GM21367 (cell line): Measurements from ENCODE around the gene SRGAP3.
A peak's percentile ranks its signal among the peaks of the same experiment; 100 is the strongest.

ENCODE experiments used
- ATAC-seq: cut with Tn5 transposase; IDR thresholded peaks from one replicate; pipeline ENCODE4 v1.9.1; 2021; ENCODE audit not compliant: unreplicated experiment

SRGAP3 gene

GRCh38 chr3:9151240-9151639 is 98.2 kb downstream of the SRGAP3 start:
- no peak for ATAC-seq

- no peak for ATAC-seq
Measured at GRCh38 chr3:9149566-9149965, 99.9 kb downstream of the SRGAP3 start.

GRCh38 chr3:9147896-9148266 is 101.6 kb downstream of the SRGAP3 start:
- ATAC-seq, result no peak

- peak; percentile 60 for ATAC-seq
Measured at GRCh38 chr3:9147215-9147895, 102.1 kb downstream of the SRGAP3 start.

GRCh38 chr3:9146367-9147071 is 102.9 kb downstream of the SRGAP3 start:
- no peak for ATAC-seq

- ATAC-seq, result no peak
Measured at GRCh38 chr3:9143184-9143583, 106.3 kb downstream of the SRGAP3 start.

GRCh38 chr3:9142362-9142761 is 107.1 kb downstream of the SRGAP3 start:
- no peak for ATAC-seq

- ATAC-seq, result no peak
Measured at GRCh38 chr3:9141928-9142289, 107.5 kb downstream of the SRGAP3 start.

GRCh38 chr3:9139366-9139765 is 110.1 kb downstream of the SRGAP3 start:
- no peak for ATAC-seq

GRCh38 chr3:9137676-9138075 is 111.8 kb downstream of the SRGAP3 start:
- ATAC-seq, result no peak

GRCh38 chr3:9136746-9137465 is 112.5 kb downstream of the SRGAP3 start:
- ATAC-seq, result no peak

GRCh38 chr3:9135930-9136525 is 113.4 kb downstream of the SRGAP3 start:
- no peak for ATAC-seq

- no peak for ATAC-seq
Measured at GRCh38 chr3:9135526-9135925, 113.9 kb downstream of the SRGAP3 start.

GRCh38 chr3:9133656-9134055 is 115.8 kb downstream of the SRGAP3 start:
- no peak for ATAC-seq

- ATAC-seq, result no peak
Measured at GRCh38 chr3:9130345-9131305, 118.8 kb downstream of the SRGAP3 start.

GRCh38 chr3:9129365-9129764 is 120.1 kb downstream of the SRGAP3 start:
- ATAC-seq, result no peak

- ATAC-seq, result no peak
Measured at GRCh38 chr3:9125278-9125951, 124.0 kb downstream of the SRGAP3 start.

GRCh38 chr3:9124730-9125129 is 124.7 kb downstream of the SRGAP3 start:
- ATAC-seq, result no peak

GRCh38 chr3:9123840-9124239 is 125.6 kb downstream of the SRGAP3 start:
- no peak for ATAC-seq

- no peak for ATAC-seq
Measured at GRCh38 chr3:9122732-9123364, 126.6 kb downstream of the SRGAP3 start.
